ENCODE results near the gene RPL19.

RPL19 gene

GRCh38 chr17:39223907-39224777 lies 24.1 kb downstream of the RPL19 start:
- no peak overlapping the region for H3K27ac ChIP-seq (ENCODE audit: low read depth, low read length, severe bottlenecking)
- no peaks in the 10 kb centered on the region for H3K9me3 ChIP-seq (ENCODE audit: control insufficient read depth, low read length)
- H3K4me1 ChIP-seq (ENCODE audit: control insufficient read depth, insufficient read depth, low read length, poor library complexity, severe bottlenecking): peaks cover 3% of the 10 kb centered on the region
- H3K4me3 ChIP-seq (ENCODE audit: extremely low read depth, insufficient read depth, low read length, poor library complexity, severe bottlenecking): no peak overlapping the region
- 12 to 31% methylated on average over 17 of the region's 33 CpGs for WGBS, 2 experiments (ENCODE audit: insufficient coverage in 2 of 2)
- no peaks in the 10 kb centered on the region for H3K36me3 ChIP-seq (ENCODE audit: control insufficient read depth, insufficient read depth, low read length)

GRCh38 chr17:39224778-39225307 lies 24.8 kb downstream of the RPL19 start:
- Histone ChIP-seq H3K27ac (ENCODE audit: low read depth, low read length, severe bottlenecking) (no peak overlapping the region), H3K4me1 (ENCODE audit: control insufficient read depth, insufficient read depth, low read length, poor library complexity, severe bottlenecking) (peaks cover 3% of the 10 kb centered on the region), H3K36me3 (ENCODE audit: control insufficient read depth, insufficient read depth, low read length) (no peaks in the 10 kb centered on the region), H3K4me3 (ENCODE audit: extremely low read depth, insufficient read depth, low read length, poor library complexity, severe bottlenecking) (peak overlapping the region; percentile 31), H3K9me3 (ENCODE audit: control insufficient read depth, low read length) (no peaks in the 10 kb centered on the region)
- 3 to 5% methylated on average over 53 to 54 of the region's 68 CpGs for WGBS, 2 experiments (ENCODE audit: insufficient coverage in 2 of 2)

GRCh38 chr17:39225308-39225958 lies 25.4 kb downstream of the RPL19 start, which contains the start of gene STAC2:
STAC2 (minus strand) TSS chr17:39225945; CDS start chr17:39225502, 443 bp downstream.
- H3K36me3 ChIP-seq (ENCODE audit: control insufficient read depth, insufficient read depth, low read length): no peaks in the 10 kb centered on the region

GRCh38 chr17:39225959-39226683 lies 26.0 kb downstream of the RPL19 start:
- H3K27ac ChIP-seq (ENCODE audit: low read depth, low read length, severe bottlenecking): no peak overlapping the region
- H3K4me3 ChIP-seq (ENCODE audit: extremely low read depth, insufficient read depth, low read length, poor library complexity, severe bottlenecking): peak overlapping the region; percentile 31
- peaks cover 3% of the 10 kb centered on the region for H3K4me1 ChIP-seq (ENCODE audit: control insufficient read depth, insufficient read depth, low read length, poor library complexity, severe bottlenecking)
- WGBS, 2 experiments (ENCODE audit: insufficient coverage in 2 of 2): 15 to 16% methylated on average over 15 to 23 of the region's 24 CpGs
- H3K9me3 ChIP-seq (ENCODE audit: control insufficient read depth, low read length): no peaks in the 10 kb centered on the region
- no peaks in the 10 kb centered on the region for H3K36me3 ChIP-seq (ENCODE audit: control insufficient read depth, insufficient read depth, low read length)

More at GRCh38 chr17:39225308-39225958, 25.4 kb downstream of the RPL19 start, which contains the start of gene STAC2:
- H3K9me3 ChIP-seq (ENCODE audit: control insufficient read depth, low read length): no peaks in the 10 kb centered on the region
- H3K4me3 ChIP-seq (ENCODE audit: extremely low read depth, insufficient read depth, low read length, poor library complexity, severe bottlenecking): peak within 1 kb of the TSS; percentile 31
- 1 to 3% methylated on average over 20 to 39 of the region's 71 CpGs for WGBS, 2 experiments (ENCODE audit: insufficient coverage in 2 of 2)
- peaks cover 3% of the 10 kb centered on the region for H3K4me1 ChIP-seq (ENCODE audit: control insufficient read depth, insufficient read depth, low read length, poor library complexity, severe bottlenecking)
- H3K27ac ChIP-seq (ENCODE audit: low read depth, low read length, severe bottlenecking): no peak within 1 kb of the TSS

GRCh38 chr17:39227364-39227919 lies 27.4 kb downstream of the RPL19 start:
- peaks cover 10% of the 10 kb centered on the region for H3K4me1 ChIP-seq (ENCODE audit: control insufficient read depth, insufficient read depth, low read length, poor library complexity, severe bottlenecking)
- H3K9me3 ChIP-seq (ENCODE audit: control insufficient read depth, low read length): no peaks in the 10 kb centered on the region
- H3K36me3 ChIP-seq (ENCODE audit: control insufficient read depth, insufficient read depth, low read length): no peaks in the 10 kb centered on the region
- 80 to 100% methylated on average over 1 of the region's 2 CpGs for WGBS, 2 experiments (ENCODE audit: insufficient coverage in 2 of 2)
- H3K27ac ChIP-seq (ENCODE audit: low read depth, low read length, severe bottlenecking): no peak overlapping the region
- no peak overlapping the region for H3K4me3 ChIP-seq (ENCODE audit: extremely low read depth, insufficient read depth, low read length, poor library complexity, severe bottlenecking)

- no peak overlapping the region for H3K27ac ChIP-seq (ENCODE audit: low read depth, low read length, severe bottlenecking)
- H3K4me1 ChIP-seq (ENCODE audit: control insufficient read depth, insufficient read depth, low read length, poor library complexity, severe bottlenecking): peaks cover 10% of the 10 kb centered on the region
- no peak overlapping the region for H3K4me3 ChIP-seq (ENCODE audit: extremely low read depth, insufficient read depth, low read length, poor library complexity, severe bottlenecking)
- no peaks in the 10 kb centered on the region for H3K9me3 ChIP-seq (ENCODE audit: control insufficient read depth, low read length)
- 62 to 75% methylated on average over 8 to 10 of the region's 11 CpGs for WGBS, 2 experiments (ENCODE audit: insufficient coverage in 2 of 2)
- H3K36me3 ChIP-seq (ENCODE audit: control insufficient read depth, insufficient read depth, low read length): no peaks in the 10 kb centered on the region
Observed at GRCh38 chr17:39229274-39229913, 29.3 kb downstream of the RPL19 start.

GRCh38 chr17:39230361-39230760 lies 30.3 kb downstream of the RPL19 start:
- WGBS, 2 experiments (ENCODE audit: insufficient coverage in 2 of 2): no CpG with 5 or more reads among the region's 1 CpG
- H3K27ac ChIP-seq (ENCODE audit: low read depth, low read length, severe bottlenecking): no peak overlapping the region
- H3K36me3 ChIP-seq (ENCODE audit: control insufficient read depth, insufficient read depth, low read length): no peaks in the 10 kb centered on the region
- peaks cover 10% of the 10 kb centered on the region for H3K4me1 ChIP-seq (ENCODE audit: control insufficient read depth, insufficient read depth, low read length, poor library complexity, severe bottlenecking)
- H3K4me3 ChIP-seq (ENCODE audit: extremely low read depth, insufficient read depth, low read length, poor library complexity, severe bottlenecking): no peak overlapping the region
- H3K9me3 ChIP-seq (ENCODE audit: control insufficient read depth, low read length): no peaks in the 10 kb centered on the region

- Histone ChIP-seq H3K36me3 (ENCODE audit: control insufficient read depth, insufficient read depth, low read length) (no peaks in the 10 kb centered on the region), H3K4me3 (ENCODE audit: extremely low read depth, insufficient read depth, low read length, poor library complexity, severe bottlenecking) (no peak overlapping the region), H3K27ac (ENCODE audit: low read depth, low read length, severe bottlenecking) (peak overlapping the region; percentile 45), H3K4me1 (ENCODE audit: control insufficient read depth, insufficient read depth, low read length, poor library complexity, severe bottlenecking) (peaks cover 10% of the 10 kb centered on the region), H3K9me3 (ENCODE audit: control insufficient read depth, low read length) (no peaks in the 10 kb centered on the region)
- 85 to 94% methylated on average over 2 to 3 of the region's 10 CpGs for WGBS, 2 experiments (ENCODE audit: insufficient coverage in 2 of 2)
Observed at GRCh38 chr17:39231091-39231561, 31.0 kb downstream of the RPL19 start.

- no peak overlapping the region for H3K4me3 ChIP-seq (ENCODE audit: extremely low read depth, insufficient read depth, low read length, poor library complexity, severe bottlenecking)
- H3K36me3 ChIP-seq (ENCODE audit: control insufficient read depth, insufficient read depth, low read length): no peaks in the 10 kb centered on the region
- H3K27ac ChIP-seq (ENCODE audit: low read depth, low read length, severe bottlenecking): peak overlapping the region; percentile 45
- H3K4me1 ChIP-seq (ENCODE audit: control insufficient read depth, insufficient read depth, low read length, poor library complexity, severe bottlenecking): peaks cover 10% of the 10 kb centered on the region
- WGBS, 2 experiments (ENCODE audit: insufficient coverage in 2 of 2): 30 to 31% methylated on average over 15 to 20 of the region's 22 CpGs
- no peaks in the 10 kb centered on the region for H3K9me3 ChIP-seq (ENCODE audit: control insufficient read depth, low read length)
Observed at GRCh38 chr17:39231591-39232551, 31.8 kb downstream of the RPL19 start.
